Right forelimb (tissue), 1 donor: Measurements from ENCODE around the gene AMHR2.
"Not testable (repeated sequence)": the region's sequence is repeated elsewhere in the genome, so short reads cannot be mapped to it uniquely, and the experiment has no call there.

Experiments
- DNase-seq: peaks from one replicate; pipeline ENCODE4 v3.0.0-alpha.2; 2018

Gene AMHR2

DNA sequence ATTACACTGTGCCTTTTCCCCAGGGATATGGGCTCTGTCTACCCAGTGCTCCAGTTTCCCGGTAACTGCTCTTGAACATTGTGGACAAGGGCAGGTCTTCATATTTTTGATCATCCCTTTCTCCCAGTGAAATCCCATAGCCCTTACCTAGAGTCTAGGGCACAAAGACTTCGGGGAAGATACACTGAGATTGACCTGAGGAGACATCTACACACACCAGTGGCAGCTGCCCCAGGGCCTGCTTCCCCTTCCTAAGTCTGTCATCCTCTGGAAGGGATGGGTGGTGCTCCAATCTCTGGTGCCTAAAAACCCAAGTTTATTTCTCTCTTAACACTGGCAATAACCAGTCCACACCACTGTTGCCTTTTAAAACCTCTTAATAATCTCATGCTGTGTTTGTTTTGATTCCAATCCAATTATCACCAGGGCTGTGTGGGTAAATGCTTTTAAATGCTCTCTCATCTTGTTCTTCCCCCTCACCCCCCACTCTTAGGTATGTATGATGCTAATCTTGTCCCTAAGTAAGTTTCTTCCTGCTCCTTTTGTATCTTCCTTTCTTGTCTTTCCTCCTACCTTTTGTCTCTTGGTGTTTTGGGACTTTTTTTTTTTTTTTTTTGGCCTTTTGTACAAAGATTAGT lies 7.8 kb upstream of the AMHR2 start:
- not testable (repeated sequence) for DNase-seq

GRCh38 chr12:53417291-53417816 lies 6.3 kb upstream of the AMHR2 start:
- DNase-seq: not testable (repeated sequence)

DNA sequence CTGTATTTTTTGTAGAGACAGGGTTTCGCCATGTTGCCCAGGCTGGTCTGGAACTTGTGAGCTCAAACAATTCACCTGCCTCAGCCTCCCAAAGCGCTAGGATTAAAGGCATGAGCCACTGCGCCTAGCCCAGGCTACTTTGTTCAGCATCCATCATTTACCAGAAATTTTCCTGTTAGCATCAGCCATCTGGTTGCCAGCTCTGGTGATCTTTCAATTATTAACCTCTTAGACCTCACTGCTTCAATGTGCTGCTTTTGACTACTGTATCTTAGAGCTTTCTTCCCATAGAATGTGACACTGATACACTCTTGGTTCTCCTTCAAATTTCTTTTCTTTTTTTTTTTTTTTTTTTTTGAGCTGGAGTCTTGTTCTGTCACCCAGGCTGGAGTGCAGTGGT lies 5.4 kb upstream of the AMHR2 start:
- no peak for DNase-seq

- DNase-seq: no peak
Observed at GRCh38 chr12:53419756-53420155, 3.9 kb upstream of the AMHR2 start.

GRCh38 chr12:53422247-53422646 lies 1.4 kb upstream of the AMHR2 start:
- DNase-seq: not testable (repeated sequence)

DNA sequence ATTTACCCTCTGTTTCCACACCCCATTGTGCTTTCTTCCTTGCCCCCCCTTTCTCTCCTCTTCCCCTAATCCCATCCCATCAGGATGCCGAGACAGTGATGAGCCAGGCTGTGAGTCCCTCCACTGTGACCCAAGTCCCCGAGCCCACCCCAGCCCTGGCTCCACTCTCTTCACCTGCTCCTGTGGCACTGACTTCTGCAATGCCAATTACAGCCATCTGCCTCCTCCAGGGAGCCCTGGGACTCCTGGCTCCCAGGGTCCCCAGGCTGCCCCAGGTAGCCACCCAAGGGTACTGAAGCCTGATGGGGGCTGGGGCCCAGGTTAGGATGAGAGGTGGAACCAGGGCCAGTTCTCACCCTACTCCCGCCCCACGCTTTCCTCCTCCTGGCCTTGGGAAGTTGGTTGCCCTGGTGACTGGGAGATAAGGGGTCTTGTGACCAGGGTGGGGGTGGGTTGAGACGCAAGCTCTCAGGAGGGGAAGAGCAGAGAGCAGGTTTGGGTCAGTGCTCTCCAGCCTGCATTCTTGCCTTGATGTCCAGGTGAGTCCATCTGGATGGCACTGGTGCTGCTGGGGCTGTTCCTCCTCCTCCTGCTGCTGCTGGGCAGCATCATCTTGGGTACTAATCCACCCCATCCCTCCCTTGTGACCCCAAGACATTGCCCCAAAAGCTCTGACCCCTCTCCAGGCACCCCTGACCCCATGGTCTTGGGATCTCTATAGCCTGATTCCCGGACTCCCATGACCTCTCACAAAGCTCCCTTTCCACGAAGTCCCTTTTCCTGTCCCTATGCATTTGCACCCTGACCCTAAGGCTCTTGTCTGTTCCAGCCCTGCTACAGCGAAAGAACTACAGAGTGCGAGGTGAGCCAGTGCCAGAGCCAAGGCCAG lies 1.2 kb downstream of the AMHR2 start:
- no peak for DNase-seq

- no peak for DNase-seq
Observed at GRCh38 chr12:53425515-53426150, 2.0 kb downstream of the AMHR2 start.

GRCh38 chr12:53427905-53428594 lies 4.4 kb downstream of the AMHR2 start:
- no peak for DNase-seq

DNA sequence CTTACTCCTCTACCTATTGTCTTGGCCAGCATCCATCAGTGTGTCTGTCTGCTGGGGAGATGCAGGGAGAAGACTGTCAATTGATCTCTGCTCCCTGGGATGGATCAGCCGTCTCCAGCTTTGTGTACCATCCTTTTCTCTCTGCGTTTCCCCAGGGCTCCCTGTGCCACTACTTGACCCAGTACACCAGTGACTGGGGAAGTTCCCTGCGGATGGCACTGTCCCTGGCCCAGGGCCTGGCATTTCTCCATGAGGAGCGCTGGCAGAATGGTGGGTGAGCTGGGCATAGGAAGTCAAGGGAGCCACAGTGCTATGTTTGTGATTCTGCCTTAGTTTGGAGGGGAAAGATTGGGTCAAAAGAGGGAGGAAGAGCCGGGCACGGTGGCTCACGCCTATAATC lies 5.1 kb downstream of the AMHR2 start:
- no peak for DNase-seq

DNA sequence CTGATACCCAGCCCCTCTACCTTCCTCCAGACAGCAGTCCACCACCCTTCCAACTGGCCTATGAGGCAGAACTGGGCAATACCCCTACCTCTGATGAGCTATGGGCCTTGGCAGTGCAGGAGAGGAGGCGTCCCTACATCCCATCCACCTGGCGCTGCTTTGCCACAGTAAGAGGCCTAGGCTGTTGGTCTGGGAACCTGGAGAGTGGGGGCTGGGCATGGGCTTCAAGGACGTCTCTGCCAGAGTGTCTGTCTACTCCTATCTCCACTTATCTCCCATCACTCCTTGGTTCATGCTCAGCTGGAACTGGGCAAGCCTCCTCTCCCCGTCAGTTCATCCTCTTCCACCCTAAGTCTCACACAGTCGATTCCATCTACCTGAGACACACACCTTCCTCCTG lies 6.5 kb downstream of the AMHR2 start:
- no peak for DNase-seq

GRCh38 chr12:53431187-53431586 lies 7.5 kb downstream of the AMHR2 start:
- no peak for DNase-seq

DNA sequence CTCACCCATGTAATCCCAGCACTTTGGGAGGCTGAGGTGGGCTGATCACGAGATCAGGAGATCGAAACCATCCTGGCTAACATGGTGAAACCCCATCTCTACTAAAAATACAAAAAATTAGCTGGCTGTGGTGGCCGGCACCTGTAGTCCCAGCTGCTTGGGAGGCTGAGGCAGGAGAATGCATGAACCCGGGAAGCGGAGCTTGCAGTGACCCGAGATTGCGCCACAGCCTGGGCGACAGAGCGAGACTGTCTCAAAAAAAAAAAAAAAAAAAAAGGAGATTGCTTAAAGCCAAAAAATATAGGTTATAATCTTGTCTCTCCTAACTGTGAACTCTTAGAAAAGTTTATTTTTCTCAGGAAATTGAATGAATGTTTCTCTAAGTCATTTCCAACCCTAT lies 11.7 kb downstream of the AMHR2 start:
- DNase-seq: not testable (repeated sequence)

- DNase-seq: not testable (repeated sequence)
Observed at GRCh38 chr12:53439582-53439981, 15.9 kb downstream of the AMHR2 start.

GRCh38 chr12:53441040-53441833 lies 17.6 kb downstream of the AMHR2 start, which contains the start of gene PRR13:
Gene PRR13, plus strand, starts transcription at chr12:53441734. Its CDS starts 981 bp downstream, at chr12:53442715.
- peak; percentile 99 for DNase-seq

DNA sequence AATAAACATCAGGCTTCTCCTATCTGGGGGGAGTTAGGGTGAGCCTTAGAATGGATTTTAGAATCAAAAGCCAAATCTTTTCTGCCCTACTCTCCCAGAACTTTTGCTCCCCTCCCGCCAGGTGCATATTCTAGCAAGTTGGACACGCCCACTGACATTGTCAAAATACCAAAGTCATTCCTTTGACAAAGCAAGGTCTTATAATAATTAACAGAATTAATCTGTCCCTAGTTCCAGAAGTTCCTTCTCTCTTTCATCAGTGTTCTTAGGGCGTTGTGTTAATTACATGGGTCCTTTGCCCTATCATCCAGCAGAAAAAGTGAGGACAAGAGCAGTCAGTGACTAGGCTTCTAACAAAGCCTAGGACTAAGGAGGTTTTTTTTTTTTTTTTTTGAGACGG lies 20.3 kb downstream of the AMHR2 start:
- no peak for DNase-seq

GRCh38 chr12:53444593-53445325 lies 21.1 kb downstream of the AMHR2 start:
- not testable (repeated sequence) for DNase-seq

DNA sequence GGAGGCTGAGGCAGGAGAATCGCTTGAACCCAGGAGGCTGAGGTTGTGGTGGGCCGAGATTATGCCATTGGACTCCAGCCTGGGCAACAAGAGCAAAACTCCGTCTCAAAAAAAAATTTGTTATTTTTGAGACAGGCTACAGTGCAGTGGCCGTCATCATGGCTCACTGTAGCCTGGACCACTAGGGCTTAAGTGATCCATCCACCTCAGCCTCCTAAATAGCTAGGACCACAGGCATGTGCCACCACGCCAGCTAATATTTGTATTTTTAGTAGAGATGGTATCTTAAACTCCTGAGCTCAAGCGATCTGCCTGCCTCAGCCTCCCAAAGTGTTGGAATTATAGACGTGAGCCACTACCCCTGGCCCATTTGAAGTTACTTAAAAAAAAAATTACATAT lies 27.3 kb downstream of the AMHR2 start:
- no peak for DNase-seq

- peak; percentile 99 for DNase-seq
Observed at GRCh38 chr12:53451661-53452158, 28.1 kb downstream of the AMHR2 start, which contains the start of gene PCBP2. Gene PCBP2, plus strand, starts transcription at chr12:53452102. Its CDS starts 2,699 bp downstream, at chr12:53454801.

- peak; percentile 94 for DNase-seq
Observed at GRCh38 chr12:53452159-53453077, 28.8 kb downstream of the AMHR2 start.
